NCI-H2196 (cell line): ENCODE results near the gene TGM4.

Experiments
- DNase-seq: peaks from one replicate; lab custom pipeline; 2025; ENCODE audit not compliant: unreplicated experiment; lab: John Stamatoyannopoulos, UW

Gene TGM4

GRCh38 chr3:44877333-44877732 is 2.9 kb downstream of the TGM4 start:
- no peak for DNase-seq

- DNase-seq, result no peak
These were observed 5.9 kb downstream of the TGM4 start for GRCh38 chr3:44880284-44880683.

- DNase-seq, result no peak
These were observed 9.0 kb downstream of the TGM4 start for GRCh38 chr3:44883213-44883955.

GRCh38 chr3:44883999-44884431 is 9.6 kb downstream of the TGM4 start:
- no peak for DNase-seq

- no peak for DNase-seq
These were observed 11.2 kb downstream of the TGM4 start for GRCh38 chr3:44885618-44886017.

GRCh38 chr3:44886561-44886960 is 12.2 kb downstream of the TGM4 start:
- DNase-seq, result no peak

GRCh38 chr3:44887101-44887500 is 12.7 kb downstream of the TGM4 start:
- DNase-seq, result no peak

- DNase-seq, result no peak
These were observed 15.8 kb downstream of the TGM4 start for GRCh38 chr3:44890258-44890657.

- DNase-seq, result no peak
These were observed 16.4 kb downstream of the TGM4 start for GRCh38 chr3:44890852-44891251.

- no peak for DNase-seq
These were observed 18.3 kb downstream of the TGM4 start for GRCh38 chr3:44892689-44893088.

GRCh38 chr3:44893097-44893496 is 18.7 kb downstream of the TGM4 start:
- DNase-seq, result no peak

GRCh38 chr3:44894485-44894884 is 20.1 kb downstream of the TGM4 start:
- DNase-seq, result no peak

- DNase-seq, result no peak
These were observed 22.0 kb downstream of the TGM4 start for GRCh38 chr3:44896440-44896839.

- DNase-seq, result no peak
These were observed 25.4 kb downstream of the TGM4 start for GRCh38 chr3:44899683-44900367.

- no peak for DNase-seq
These were observed 28.2 kb downstream of the TGM4 start for GRCh38 chr3:44902628-44903027.

GRCh38 chr3:44903314-44903713 is 28.9 kb downstream of the TGM4 start:
- no peak for DNase-seq

GRCh38 chr3:44903751-44904150 is 29.3 kb downstream of the TGM4 start:
- DNase-seq, result no peak

GRCh38 chr3:44905446-44906157 is 31.2 kb downstream of the TGM4 start:
- no peak for DNase-seq

- no peak for DNase-seq
These were observed 32.6 kb downstream of the TGM4 start for GRCh38 chr3:44906997-44907396.

- DNase-seq, result no peak
These were observed 33.2 kb downstream of the TGM4 start for GRCh38 chr3:44907612-44908011.

- no peak for DNase-seq
These were observed 34.7 kb downstream of the TGM4 start for GRCh38 chr3:44909063-44909462.

- DNase-seq, result no peak
These were observed 36.3 kb downstream of the TGM4 start for GRCh38 chr3:44910693-44911092.
